Measurements from ENCODE around the gene ASTL. TPM values are rescaled to one million over a fixed set of nuclear protein-coding genes. Genes with fewer than 3 reads are reported as not detected.

Gene ASTL
- total RNA-seq, 1 donor from 2014 or later, result not detected

GRCh38 chr2:96159084-96159830, 21.0 kb upstream of the ASTL start:
- FAIRE-seq (no peak), DNase-seq (ENCODE audit: low read depth) (no peak)
- Mint-ChIP-seq H3K36me3 (ENCODE audit: low read depth, unreplicated experiment) (no peaks in the 10 kb centered on the region), H3K27ac (ENCODE audit: unreplicated experiment) (no peak overlapping the region), H3K9me3 (ENCODE audit: unreplicated experiment) (peaks cover 5% of the 10 kb centered on the region), H3K27me3 (ENCODE audit: low read depth, unreplicated experiment) (peaks cover 47% of the 10 kb centered on the region), H3K4me1 (ENCODE audit: low read depth, unreplicated experiment) (no peaks in the 10 kb centered on the region), H3K4me3 (ENCODE audit: unreplicated experiment) (no peak overlapping the region)
- H3K27ac ChIP-seq (ENCODE audit: low read depth, low read length), result no peak overlapping the region
- no peaks in the 10 kb centered on the region for H4K20me1 ChIP-seq (ENCODE audit: insufficient read depth, low read length)
- no peak overlapping the region for H3K9ac ChIP-seq (ENCODE audit: low read length)
- TF ChIP-seq EZH2 (IDR thresholded peaks at IDR 0.05; ENCODE audit: insufficient read depth, low read length) (no peak), CTCF (IDR thresholded peaks at IDR 0.05; ENCODE audit: insufficient read depth, low read depth, low read length) (no peak)
- no peak overlapping the region for H3K4me2 ChIP-seq (ENCODE audit: low read length)
- peaks cover 8% of the 10 kb centered on the region for H3K4me1 ChIP-seq (ENCODE audit: insufficient read depth, low read length)
- no peaks in the 10 kb centered on the region for H3K79me2 ChIP-seq (ENCODE audit: insufficient read depth, low read length)
- H2AFZ ChIP-seq (ENCODE audit: low read depth, low read length), result no peak overlapping the region
- H3K9me3 ChIP-seq (ENCODE audit: insufficient read depth, low read depth, low read length), result no peaks in the 10 kb centered on the region
- no peaks in the 10 kb centered on the region for H3K27me3 ChIP-seq (ENCODE audit: insufficient read depth, low read length)
- H3K4me3 ChIP-seq (ENCODE audit: insufficient read depth, low read depth, low read length), result no peak overlapping the region
- no peaks in the 10 kb centered on the region for H3K36me3 ChIP-seq (ENCODE audit: insufficient read depth, low read length)

DNA sequence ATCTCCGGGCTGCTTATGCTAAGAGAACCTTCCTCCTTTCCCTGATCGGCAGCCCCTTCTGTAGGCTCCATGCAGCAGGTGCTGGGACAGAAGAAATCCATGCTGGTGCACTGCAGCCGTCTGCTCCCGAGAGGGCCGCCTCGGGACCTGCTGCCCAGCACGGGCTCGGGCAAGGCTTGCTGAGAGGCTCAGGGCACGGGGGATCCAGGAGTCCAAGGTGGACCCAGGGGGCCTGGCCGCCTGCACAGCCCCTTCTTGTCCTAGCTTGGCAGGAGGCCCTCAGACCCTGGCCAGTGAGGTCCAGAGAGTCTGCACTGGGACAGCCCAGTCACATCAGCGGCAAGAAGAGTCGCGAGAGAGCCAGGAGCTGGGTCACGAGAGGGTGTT, 20.2 kb upstream of the ASTL start:
- Histone ChIP-seq H2AFZ (ENCODE audit: low read depth, low read length) (peak overlapping the region; percentile 4), H4K20me1 (ENCODE audit: insufficient read depth, low read length) (no peaks in the 10 kb centered on the region), H3K4me1 (ENCODE audit: insufficient read depth, low read length) (peaks cover 8% of the 10 kb centered on the region), H3K4me2 (ENCODE audit: low read length) (no peak overlapping the region), H3K36me3 (ENCODE audit: insufficient read depth, low read length) (no peaks in the 10 kb centered on the region), H3K27ac (ENCODE audit: low read depth, low read length) (no peak overlapping the region), H3K27me3 (ENCODE audit: insufficient read depth, low read length) (no peaks in the 10 kb centered on the region), H3K9ac (ENCODE audit: low read length) (no peak overlapping the region), H3K4me3 (ENCODE audit: insufficient read depth, low read depth, low read length) (no peak overlapping the region), H3K79me2 (ENCODE audit: insufficient read depth, low read length) (no peaks in the 10 kb centered on the region), H3K9me3 (ENCODE audit: insufficient read depth, low read depth, low read length) (no peaks in the 10 kb centered on the region)
- H3K4me3 Mint-ChIP-seq (ENCODE audit: unreplicated experiment), result no peak overlapping the region
- no peak overlapping the region for H3K27ac Mint-ChIP-seq (ENCODE audit: unreplicated experiment)
- FAIRE-seq (no peak), DNase-seq (ENCODE audit: low read depth) (no peak)
- no peaks in the 10 kb centered on the region for H3K36me3 Mint-ChIP-seq (ENCODE audit: low read depth, unreplicated experiment)
- H3K4me1 Mint-ChIP-seq (ENCODE audit: low read depth, unreplicated experiment), result no peaks in the 10 kb centered on the region
- peaks cover 5% of the 10 kb centered on the region for H3K9me3 Mint-ChIP-seq (ENCODE audit: unreplicated experiment)
- peaks cover 49% of the 10 kb centered on the region for H3K27me3 Mint-ChIP-seq (ENCODE audit: low read depth, unreplicated experiment)
- TF ChIP-seq EZH2 (IDR thresholded peaks at IDR 0.05; ENCODE audit: insufficient read depth, low read length) (no peak), CTCF (IDR thresholded peaks at IDR 0.05; ENCODE audit: insufficient read depth, low read depth, low read length) (no peak)

Data from astrocyte (in vitro differentiated cells and primary cell).